Esophagus squamous epithelium (tissue), 5 donors: ENCODE data around the gene PSMD8. TPM values are rescaled to one million over a fixed set of nuclear protein-coding genes. Genes with fewer than 3 reads are reported as not detected.

Experiments used
- DNase-seq: peaks from one replicate; lab custom pipeline; 2025; lab: John Stamatoyannopoulos, UW
- H3K27ac ChIP-seq, 4 donors: fragments of 200-600 bp; sonication (generic); one replicate each; pipeline ENCODE4 v1.5.1; 2016 to 2019; ENCODE audit warnings: mild to moderate bottlenecking in 1 of 4
- H3K27me3 ChIP-seq, 4 donors: fragments of 200-600 bp; sonication (generic); 1 replicate in 3 of 4; 2 replicates in 1 of 4; pipeline versions ENCODE4 v1.5.1 to v1.6.0; 2017 to 2021; ENCODE audit warnings: antibody characterized with exemption in 1 of 4
- H3K36me3 ChIP-seq, 3 donors: fragments of 200-600 bp; sonication (generic); one replicate each; pipeline ENCODE4 v1.5.1; 2016 to 2019
- H3K4me1 ChIP-seq, 3 donors: fragments of 200-600 bp; sonication (generic); one replicate each; pipeline ENCODE4 v1.5.1; 2017 to 2019
- H3K4me3 ChIP-seq, 4 donors: fragments of 200-600 bp; sonication (generic); 1 replicate in 3 of 4; 2 replicates in 1 of 4; pipeline ENCODE4 v1.5.1; 2016 to 2019; ENCODE audit warnings: mild to moderate bottlenecking in 2 of 4, moderate library complexity in 1 of 4
- H3K9me3 ChIP-seq, 3 donors: fragments of 200-600 bp; sonication (generic); one replicate each; pipeline ENCODE4 v1.5.1; 2016 to 2019
- CTCF ChIP-seq, 6 experiments: fragments of 450-650 bp in 4 of 6; fragments of 200-600 bp in 2 of 6; sonication (generic) in 2 of 6; IDR thresholded peaks; one replicate each; pipeline ENCODE4 v1.5.1; 2016 to 2019; ENCODE audit warnings: antibody characterized with exemption in 6 of 6, mild to moderate bottlenecking in 4 of 6, moderate library complexity in 4 of 6
- POLR2A ChIP-seq, 4 donors: fragments of 450-650 bp; IDR thresholded peaks; one replicate each; pipeline ENCODE4 v1.6.1; 2017; ENCODE audit warnings: antibody characterized with exemption in 4 of 4, mild to moderate bottlenecking in 4 of 4, moderate library complexity in 3 of 4
- WGBS, 2 donors: methylation state at CpG; one replicate each; pipeline ENCODE4 v1.1.5; 2018; 5-methylcytosine and 5-hydroxymethylcytosine counted together
- intact Hi-C: fragments of 100-400 bp; cut with DNase I; formaldehyde crosslinking; loops from one replicate; pipeline ENCODE4 v1.15.0; 2022
- total RNA-seq, 4 donors: library from RNA; depleted of rRNA; stranded (reverse); fragments of >200 nt; gene quantifications; one replicate each; pipeline ENCODE4 v1.1.0, GENCODE V29; 2016
- donor health status: DM: yes; HTN: yes; CAD: no.

Gene PSMD8
- total RNA-seq, 4 donors from 2014 or later, result 172 to 231 (median 197) TPM

GRCh38 chr19:38412961-38413360, 38.6 kb downstream of the PSMD8 start:
- peaks cover 0 to 15% (median 0%) of the 10 kb centered on the region in 3 donors for H3K36me3 ChIP-seq
- H3K4me3 ChIP-seq, result no peak overlapping the region
- intact Hi-C loops, result no loop called here
- TF ChIP-seq CTCF (IDR thresholded peaks at IDR 0.05) (no peak), POLR2A (IDR thresholded peaks at IDR 0.05) (no peak)
- no peaks in the 10 kb centered on the region for H3K9me3 ChIP-seq
- H3K4me1 ChIP-seq, result peaks cover 3 to 7% (median 4%) of the 10 kb centered on the region in 3 donors
- no peak overlapping the region for H3K27ac ChIP-seq
- H3K27me3 ChIP-seq, result peaks cover 0 to 6% (median 0%) of the 10 kb centered on the region in 4 donors
- DNase-seq, result no peak
- WGBS, 2 donors, result 72 to 93% methylated on average over 5 to 7 of the region's 11 CpGs

DNA sequence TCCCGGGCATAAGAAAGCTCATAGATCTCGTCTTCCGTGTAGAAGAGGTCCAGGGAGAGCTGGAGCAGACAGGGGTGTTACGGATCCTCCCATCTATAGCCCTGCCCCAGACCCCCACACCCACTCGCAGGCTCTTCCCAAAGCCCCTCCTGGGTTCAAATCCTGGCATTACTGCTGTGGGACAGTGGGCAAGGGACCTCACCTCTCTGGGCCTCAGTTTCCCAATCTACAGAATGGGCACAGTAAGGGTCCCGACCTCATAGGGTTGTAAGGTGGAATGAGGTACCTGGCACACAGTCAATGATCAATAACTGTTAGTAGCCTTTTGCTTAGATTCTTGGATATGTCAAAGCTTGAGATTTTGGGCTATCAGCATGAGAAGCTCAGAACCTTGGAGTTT, 39.0 kb downstream of the PSMD8 start:
- Histone ChIP-seq H3K4me1 (peaks cover 8 to 12% (median 9%) of the 10 kb centered on the region in 3 donors), H3K27ac (no peak overlapping the region), H3K4me3 (no peak overlapping the region), H3K9me3 (no peaks in the 10 kb centered on the region), H3K27me3 (peaks cover 0 to 11% (median 0%) of the 10 kb centered on the region in 4 donors), H3K36me3 (peaks cover 0 to 10% (median 0%) of the 10 kb centered on the region in 3 donors)
- no peak for DNase-seq
- 85 to 100% methylated on average over 1 to 5 of the region's 6 CpGs for WGBS, 2 donors
- TF ChIP-seq POLR2A (IDR thresholded peaks at IDR 0.05), result no peak
- TF ChIP-seq CTCF (IDR thresholded peaks at IDR 0.05), result no peak
- intact Hi-C loops, result no loop called here

- WGBS, 2 donors, result 59 to 64% methylated on average over 8 of the region's 8 CpGs
- Histone ChIP-seq H3K36me3 (no peaks in the 10 kb centered on the region), H3K9me3 (no peaks in the 10 kb centered on the region), H3K27me3 (peaks cover 0 to 37% (median 0%) of the 10 kb centered on the region in 4 donors), H3K4me1 (peaks cover 10 to 13% (median 10%) of the 10 kb centered on the region in 3 donors), H3K27ac (no peak overlapping the region), H3K4me3 (no peak overlapping the region)
- no peak for TF ChIP-seq CTCF (IDR thresholded peaks at IDR 0.05)
- no peak for TF ChIP-seq POLR2A (IDR thresholded peaks at IDR 0.05)
- no peak for DNase-seq
- intact Hi-C loops, result no loop called here
Observed at GRCh38 chr19:38417146-38417543, 42.8 kb downstream of the PSMD8 start.

DNA sequence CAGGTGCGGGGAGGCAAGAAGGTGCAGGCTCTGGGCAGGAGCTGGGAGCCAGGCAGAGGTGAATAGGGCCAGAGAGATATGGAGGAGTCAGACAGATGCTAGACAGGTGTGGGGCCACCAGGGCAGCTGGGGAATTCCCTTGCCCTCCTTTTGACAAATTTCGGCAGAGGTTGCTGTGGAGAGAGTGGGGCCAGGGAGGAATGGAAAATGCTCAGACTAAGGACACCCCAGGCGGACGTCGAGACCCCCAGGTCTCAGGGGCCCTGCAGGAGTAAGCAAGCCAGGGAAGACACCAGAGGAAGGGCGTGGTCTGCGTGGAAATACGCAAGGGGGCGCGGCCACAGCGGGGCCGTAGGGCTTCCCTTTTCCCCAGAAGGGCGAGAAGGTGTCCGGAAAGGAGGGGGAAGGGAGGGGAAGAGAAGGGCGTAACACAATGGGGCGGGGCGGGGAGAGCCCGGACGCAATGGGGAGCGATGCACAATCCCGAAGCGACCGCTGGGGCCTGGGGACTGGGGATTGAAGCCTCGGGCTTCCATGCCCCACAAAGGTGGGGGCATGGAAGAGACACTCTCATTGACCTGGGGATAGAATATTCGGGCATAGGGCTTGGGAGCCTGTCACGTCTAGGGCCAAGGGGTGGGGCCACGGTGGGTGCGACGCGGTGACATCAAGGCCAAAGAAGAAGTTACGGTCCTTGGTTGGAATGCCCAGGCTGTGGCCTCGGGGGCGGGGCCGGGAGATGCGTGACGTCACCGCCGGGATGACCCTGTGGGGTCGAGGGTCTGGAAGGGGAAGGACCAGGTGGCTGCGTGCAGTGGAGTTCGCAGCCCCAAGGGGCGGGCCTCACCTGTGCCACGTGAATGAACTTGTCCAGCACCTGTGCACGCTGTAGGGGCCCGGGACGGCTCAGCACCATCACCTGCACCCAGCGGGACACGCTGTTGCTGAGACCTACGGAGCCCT, 43.5 kb downstream of the PSMD8 start:
- no peaks in the 10 kb centered on the region for H3K36me3 ChIP-seq
- peaks cover 0 to 44% (median 0%) of the 10 kb centered on the region in 4 donors for H3K27me3 ChIP-seq
- no peaks in the 10 kb centered on the region for H3K9me3 ChIP-seq
- peaks cover 10 to 13% (median 10%) of the 10 kb centered on the region in 3 donors for H3K4me1 ChIP-seq
- peak overlapping the region in 2 of 4 donors; percentile 21 to 28 for H3K27ac ChIP-seq
- no peak for DNase-seq
- peak overlapping the region; percentile 6 to 63 (median 37) for H3K4me3 ChIP-seq
- 4 to 6% methylated on average over 37 to 46 of the region's 49 CpGs for WGBS, 2 donors
- intact Hi-C loops, result no loop called here
- TF ChIP-seq CTCF (IDR thresholded peaks at IDR 0.05) (peak in 2 of 6 experiments; percentile 6 to 11), POLR2A (IDR thresholded peaks at IDR 0.05) (no peak)

- no peak for TF ChIP-seq CTCF (IDR thresholded peaks at IDR 0.05)
- TF ChIP-seq POLR2A (IDR thresholded peaks at IDR 0.05), result no peak
- WGBS, 2 donors, result 72 to 73% methylated on average over 2 to 3 of the region's 9 CpGs
- H3K9me3 ChIP-seq, result no peaks in the 10 kb centered on the region
- peaks cover 0 to 72% (median 0%) of the 10 kb centered on the region in 4 donors for H3K27me3 ChIP-seq
- DNase-seq, result no peak
- peaks cover 10 to 13% (median 10%) of the 10 kb centered on the region in 3 donors for H3K4me1 ChIP-seq
- intact Hi-C loops, result no loop called here
- H3K36me3 ChIP-seq, result no peaks in the 10 kb centered on the region
- no peak overlapping the region for H3K4me3 ChIP-seq
- H3K27ac ChIP-seq, result no peak overlapping the region
Observed at GRCh38 chr19:38420935-38421334, 46.6 kb downstream of the PSMD8 start.
